CD4-positive, alpha-beta T cell (primary cell): Measurements from ENCODE around the gene AP4E1. TPM values are rescaled to one million over a fixed set of nuclear protein-coding genes. Genes with fewer than 3 reads are reported as not detected.

ENCODE experiments used
- ATAC-seq: fragments of 200-7000 bp; cut with Tn5 transposase; one replicate; pipeline ENCODE4 v1.10.0; 2022; ENCODE audit warnings: mild to moderate bottlenecking; ENCODE audit not compliant: poor library complexity
- CTCF ChIA-PET: fragments of 350-600 bp; sonication (Branson Sonifier 250); formaldehyde crosslinking; loops from one replicate; lab custom pipeline; 2021; ENCODE audit warnings: antibody characterized with exemption, inconsistent platforms; lab: Charles Lee
- POLR2A ChIA-PET: fragments of 350-600 bp; sonication (Branson Sonifier 250); formaldehyde crosslinking; loops from one replicate; lab custom pipeline; 2021; ENCODE audit warnings: antibody characterized with exemption, inconsistent platforms; lab: Charles Lee
- DNase-seq, 14 experiments: peaks; one replicate each; pipeline ENCODE4 v3.0.0-alpha.2; 2013 to 2020; ENCODE audit warnings: mixed read lengths in 2 of 14
- H3K27ac ChIP-seq, 2 donors: one replicate each; pipeline versions ENCODE4 v1.5.1 to v1.7.0; 2013; ENCODE audit warnings: low read length in 2 of 2, low read depth in 1 of 2, mild to moderate bottlenecking in 1 of 2
- H3K27me3 ChIP-seq, 2 experiments: 1 replicate in 1 of 2; 2 replicates in 1 of 2; pipeline versions ENCODE4 v1.6.1 to v1.7.0; 2013; ENCODE audit warnings: low read length in 2 of 2, control low read depth in 1 of 2, mild to moderate bottlenecking in 1 of 2, moderate library complexity in 1 of 2; ENCODE audit not compliant: insufficient read depth in 2 of 2, control insufficient read depth in 1 of 2
- H3K36me3 ChIP-seq: one replicate; pipeline ENCODE4 v1.6.1; 2013; ENCODE audit warnings: low read length, control low read depth; ENCODE audit not compliant: insufficient read depth
- H3K4me1 ChIP-seq: one replicate; pipeline ENCODE4 v1.6.1; 2013; ENCODE audit warnings: low read length, control low read depth; ENCODE audit not compliant: insufficient read depth
- H3K4me3 ChIP-seq: one replicate; pipeline ENCODE4 v1.5.1; 2013; ENCODE audit warnings: mild to moderate bottlenecking, low read length, moderate library complexity
- H3K9me3 ChIP-seq, 2 experiments: 1 replicate in 1 of 2; 2 replicates in 1 of 2; pipeline versions ENCODE4 v1.6.1 to v1.7.0; 2013; ENCODE audit warnings: low read length in 2 of 2, mild to moderate bottlenecking in 2 of 2, control low read depth in 1 of 2, moderate library complexity in 1 of 2; ENCODE audit not compliant: control insufficient read depth in 1 of 2, insufficient read depth in 1 of 2
- H3K27ac Mint-ChIP-seq: one replicate; pipeline ENCODE4 v1.8.0; 2020; ENCODE audit warnings: mixed read lengths
- H3K27me3 Mint-ChIP-seq: one replicate; pipeline ENCODE4 v1.8.0; 2021; ENCODE audit warnings: mixed read lengths
- H3K36me3 Mint-ChIP-seq: one replicate; pipeline ENCODE4 v1.8.0; 2021; ENCODE audit warnings: low read depth, mixed read lengths
- H3K4me1 Mint-ChIP-seq: one replicate; pipeline ENCODE4 v1.8.0; 2021; ENCODE audit warnings: low read depth, mixed read lengths
- H3K4me3 Mint-ChIP-seq: one replicate; pipeline ENCODE4 v1.8.0; 2020; ENCODE audit warnings: mild to moderate bottlenecking, mixed read lengths
- H3K9me3 Mint-ChIP-seq: one replicate; pipeline ENCODE4 v1.8.0; 2020; ENCODE audit warnings: mixed read lengths
- intact Hi-C, 2 experiments: fragments of 100-400 bp; cut with DNase I in 1 of 2; cut with micrococcal nuclease in 1 of 2; formaldehyde crosslinking; loops; one replicate each; pipeline versions ENCODE4 v1.15.1 to v1.9.0; 2023 to 2025; cut with DNase I, micrococcal nuclease
- total RNA-seq, 174 experiments: library from RNA in 2 of 174; stranded (reverse) in 2 of 174; gene quantifications; one replicate each; pipeline ENCODE4 v1.2.3 and lab custom pipeline; 2021 to 2026
- TF ChIP-seq, protein P1 (sequence below): fragments of 200-600 bp; IDR thresholded peaks from one replicate; pipeline ENCODE4 v1.8.0; 2022; ENCODE audit warnings: antibody characterized with exemption, mild to moderate bottlenecking

AP4E1 gene
- total RNA-seq, 2 experiments from 2014 or later, result 6.3 to 6.6 TPM

DNA sequence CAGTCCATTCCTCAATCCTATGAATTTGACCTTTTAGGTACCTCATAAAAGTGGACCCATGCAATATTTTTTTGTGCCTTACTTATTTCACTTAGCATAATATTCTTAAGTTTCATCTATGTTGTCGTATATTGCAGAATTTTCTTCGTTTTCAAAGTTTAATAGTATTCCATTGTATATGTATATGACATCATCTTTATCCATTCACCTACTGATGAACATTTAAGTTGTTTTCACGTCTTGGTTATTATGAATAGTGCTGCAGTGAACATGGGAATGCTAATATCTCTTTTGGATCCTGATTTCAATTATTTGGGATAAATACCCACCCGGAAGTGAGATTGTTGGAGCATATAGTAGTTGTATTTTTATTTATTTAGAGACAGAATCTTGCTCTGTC, 65.1 kb downstream of the AP4E1 start:
- Mint-ChIP-seq H3K27me3 (no peaks in the 10 kb centered on the region), H3K36me3 (peaks cover 91% of the 10 kb centered on the region), H3K4me1 (no peaks in the 10 kb centered on the region), H3K9me3 (peaks cover 24% of the 10 kb centered on the region), H3K27ac (no peak overlapping the region), H3K4me3 (no peak overlapping the region)
- DNase-seq (no peak), ATAC-seq (no peak)
- no peak overlapping the region for H3K4me3 ChIP-seq
- peaks cover 7 to 26% of the 10 kb centered on the region in 2 experiments for H3K9me3 ChIP-seq
- TF ChIP-seq, protein P1, sequence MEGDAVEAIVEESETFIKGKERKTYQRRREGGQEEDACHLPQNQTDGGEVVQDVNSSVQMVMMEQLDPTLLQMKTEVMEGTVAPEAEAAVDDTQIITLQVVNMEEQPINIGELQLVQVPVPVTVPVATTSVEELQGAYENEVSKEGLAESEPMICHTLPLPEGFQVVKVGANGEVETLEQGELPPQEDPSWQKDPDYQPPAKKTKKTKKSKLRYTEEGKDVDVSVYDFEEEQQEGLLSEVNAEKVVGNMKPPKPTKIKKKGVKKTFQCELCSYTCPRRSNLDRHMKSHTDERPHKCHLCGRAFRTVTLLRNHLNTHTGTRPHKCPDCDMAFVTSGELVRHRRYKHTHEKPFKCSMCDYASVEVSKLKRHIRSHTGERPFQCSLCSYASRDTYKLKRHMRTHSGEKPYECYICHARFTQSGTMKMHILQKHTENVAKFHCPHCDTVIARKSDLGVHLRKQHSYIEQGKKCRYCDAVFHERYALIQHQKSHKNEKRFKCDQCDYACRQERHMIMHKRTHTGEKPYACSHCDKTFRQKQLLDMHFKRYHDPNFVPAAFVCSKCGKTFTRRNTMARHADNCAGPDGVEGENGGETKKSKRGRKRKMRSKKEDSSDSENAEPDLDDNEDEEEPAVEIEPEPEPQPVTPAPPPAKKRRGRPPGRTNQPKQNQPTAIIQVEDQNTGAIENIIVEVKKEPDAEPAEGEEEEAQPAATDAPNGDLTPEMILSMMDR, result no peak
- H3K27me3 ChIP-seq, result no peaks in the 10 kb centered on the region
- intact Hi-C loops, result no loop called here
- peaks cover 39% of the 10 kb centered on the region for H3K36me3 ChIP-seq
- POLR2A ChIA-PET, result no interaction called here
- H3K4me1 ChIP-seq, result no peaks in the 10 kb centered on the region
- no peak overlapping the region for H3K27ac ChIP-seq
- CTCF ChIA-PET, result no interaction called here

DNA sequence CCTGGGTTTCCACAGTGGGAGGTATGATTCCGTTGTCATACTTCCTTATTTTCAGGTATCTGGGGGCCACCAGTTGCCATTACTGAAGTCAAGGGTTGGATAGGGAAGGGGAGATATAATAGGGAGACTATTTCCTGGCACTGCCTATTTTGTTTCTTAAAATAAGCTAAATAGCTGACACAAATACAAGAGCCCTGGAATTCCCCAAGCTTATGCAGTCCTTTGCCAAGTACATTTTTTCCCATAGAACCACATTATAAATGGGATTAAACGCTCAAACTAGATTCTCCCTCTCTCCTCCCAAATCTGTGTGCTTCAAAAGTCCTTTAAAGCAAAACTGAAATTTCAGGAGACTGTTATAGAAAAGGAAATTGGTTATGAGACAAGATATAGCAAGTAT, 68.7 kb downstream of the AP4E1 start:
- Mint-ChIP-seq H3K36me3 (peaks cover 91% of the 10 kb centered on the region), H3K4me3 (no peak overlapping the region)
- peaks cover 26% of the 10 kb centered on the region for H3K36me3 ChIP-seq

DNA sequence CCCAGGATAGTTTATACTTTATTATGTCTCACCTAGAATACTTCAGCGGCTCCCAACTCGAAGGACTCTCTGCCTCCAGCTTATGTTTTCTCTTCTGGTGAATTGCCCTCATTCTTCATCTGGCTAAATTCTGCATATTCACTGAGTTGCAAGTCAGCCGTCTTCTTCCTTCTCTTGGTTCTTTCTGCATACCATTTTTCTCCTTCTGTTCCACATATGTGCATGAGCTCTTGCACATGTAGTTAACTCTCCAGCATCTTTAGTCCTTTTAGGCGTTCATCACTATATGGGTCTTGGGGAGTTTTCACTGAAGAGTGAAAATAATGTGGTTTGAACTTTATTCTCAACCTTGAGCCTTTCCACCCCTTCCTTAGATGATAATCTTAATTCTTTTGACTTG, 70.1 kb downstream of the AP4E1 start:
- ChIA-PET CTCF (no interaction called here), POLR2A (no interaction called here)
- TF ChIP-seq, protein P1, result no peak
- ATAC-seq (no peak), DNase-seq (no peak)
- no peaks in the 10 kb centered on the region for H3K4me1 ChIP-seq
- no peak overlapping the region for H3K27ac Mint-ChIP-seq
- no peaks in the 10 kb centered on the region for H3K27me3 Mint-ChIP-seq
- peaks cover 15% of the 10 kb centered on the region for H3K36me3 ChIP-seq
- no peaks in the 10 kb centered on the region for H3K9me3 ChIP-seq
- no peaks in the 10 kb centered on the region for H3K27me3 ChIP-seq
- intact Hi-C loops, result no loop called here
- H3K36me3 Mint-ChIP-seq, result peaks cover 91% of the 10 kb centered on the region
- H3K4me3 Mint-ChIP-seq, result no peak overlapping the region
- peaks cover 8% of the 10 kb centered on the region for H3K9me3 Mint-ChIP-seq
- no peak overlapping the region for H3K27ac ChIP-seq
- no peaks in the 10 kb centered on the region for H3K4me1 Mint-ChIP-seq
- no peak overlapping the region for H3K4me3 ChIP-seq

More for the DNA sequence above, 68.7 kb downstream of the AP4E1 start:
- H3K9me3 Mint-ChIP-seq, result peaks cover 6% of the 10 kb centered on the region
- ChIA-PET POLR2A (no interaction called here), CTCF (no interaction called here)
- no peaks in the 10 kb centered on the region for H3K27me3 Mint-ChIP-seq
- DNase-seq, result no peak
- no peak for ATAC-seq
- Histone ChIP-seq H3K9me3 (peaks cover 0 to 6% of the 10 kb centered on the region in 2 experiments), H3K4me1 (no peaks in the 10 kb centered on the region), H3K27ac (no peak overlapping the region), H3K27me3 (no peaks in the 10 kb centered on the region), H3K4me3 (no peak overlapping the region)
- intact Hi-C loops, result no loop called here
- TF ChIP-seq, protein P1, result no peak
- H3K27ac Mint-ChIP-seq, result no peak overlapping the region
- H3K4me1 Mint-ChIP-seq, result no peaks in the 10 kb centered on the region
